T-helper 17 cell (primary cell): ENCODE data around the gene ABHD17A. TPM values are rescaled to one million over a fixed set of nuclear protein-coding genes. Genes with fewer than 3 reads are reported as not detected.

Experiments
- ATAC-seq: fragments of 150-1000 bp; cut with Tn5 transposase; 2 replicates; pipeline ENCODE4 v1.10.0; 2021; ENCODE audit warnings: mild to moderate bottlenecking, moderate library complexity
- DNase-seq, 3 donors: peaks; one replicate each; pipeline versions ENCODE4 v3.0.0 to v3.0.0-alpha.2; 2020 to 2021
- H3K9me3 ChIP-seq: one replicate; pipeline ENCODE4 v1.7.0; 2013; ENCODE audit warnings: low read length, mild to moderate bottlenecking; ENCODE audit not compliant: control insufficient read depth, poor library complexity, severe bottlenecking
- H3K27ac Mint-ChIP-seq: one replicate; pipeline ENCODE4 v1.8.0; 2022; ENCODE audit warnings: mild to moderate bottlenecking, moderate library complexity, mixed read lengths
- H3K27me3 Mint-ChIP-seq: one replicate; pipeline ENCODE4 v1.8.0; 2022; ENCODE audit warnings: mixed read lengths
- H3K36me3 Mint-ChIP-seq: one replicate; pipeline ENCODE4 v1.8.0; 2022; ENCODE audit warnings: low read depth, mixed read lengths
- H3K4me1 Mint-ChIP-seq: one replicate; pipeline ENCODE4 v1.8.0; 2022; ENCODE audit warnings: mild to moderate bottlenecking, mixed read lengths
- H3K4me3 Mint-ChIP-seq: one replicate; pipeline ENCODE4 v1.8.0; 2022; ENCODE audit warnings: mild to moderate bottlenecking, moderate library complexity, mixed read lengths
- total RNA-seq, 4 donors: library from RNA in 2 of 4; stranded (reverse) in 2 of 4; gene quantifications; one replicate each; pipeline ENCODE4 v1.2.3 and lab custom pipeline; 2022 to 2026

Gene ABHD17A
- total RNA-seq, 2 donors from 2014 or later, result 121 to 125 TPM

GRCh38 chr19:1862424-1863327 is 22.6 kb downstream of the ABHD17A start:
- Mint-ChIP-seq H3K4me1 (peaks cover 25% of the 10 kb centered on the region), H3K27me3 (no peaks in the 10 kb centered on the region), H3K27ac (peak overlapping the region; percentile 96), H3K4me3 (peak overlapping the region; percentile 98), H3K36me3 (no peaks in the 10 kb centered on the region)
- H3K9me3 ChIP-seq, result no peaks in the 10 kb centered on the region
- ATAC-seq (no peak), DNase-seq (peak; percentile 64 to 69 (median 65))

- peak overlapping the region; percentile 96 for H3K27ac Mint-ChIP-seq
- H3K4me3 Mint-ChIP-seq, result peak overlapping the region; percentile 98
- ATAC-seq (no peak), DNase-seq (no peak)
- no peaks in the 10 kb centered on the region for H3K27me3 Mint-ChIP-seq
- peaks cover 25% of the 10 kb centered on the region for H3K4me1 Mint-ChIP-seq
- H3K36me3 Mint-ChIP-seq, result no peaks in the 10 kb centered on the region
- H3K9me3 ChIP-seq, result no peaks in the 10 kb centered on the region
These were observed 23.2 kb downstream of the ABHD17A start for GRCh38 chr19:1862068-1862423.

GRCh38 chr19:1861599-1862031 is 23.7 kb downstream of the ABHD17A start:
- H3K4me1 Mint-ChIP-seq, result peaks cover 25% of the 10 kb centered on the region
- no peaks in the 10 kb centered on the region for H3K27me3 Mint-ChIP-seq
- no peak for DNase-seq
- no peaks in the 10 kb centered on the region for H3K9me3 ChIP-seq
- peak overlapping the region; percentile 96 for H3K27ac Mint-ChIP-seq
- H3K4me3 Mint-ChIP-seq, result peak overlapping the region; percentile 98
- ATAC-seq, result no peak
- H3K36me3 Mint-ChIP-seq, result no peaks in the 10 kb centered on the region

- DNase-seq, result no peak
- ATAC-seq, result no peak
- Mint-ChIP-seq H3K27me3 (no peaks in the 10 kb centered on the region), H3K4me3 (peak overlapping the region; percentile 98), H3K36me3 (no peaks in the 10 kb centered on the region), H3K4me1 (peaks cover 28% of the 10 kb centered on the region), H3K27ac (peak overlapping the region; percentile 96)
- H3K9me3 ChIP-seq, result no peaks in the 10 kb centered on the region
These were observed 24.3 kb downstream of the ABHD17A start for GRCh38 chr19:1860821-1861598.

- H3K9me3 ChIP-seq, result no peaks in the 10 kb centered on the region
- no peak for ATAC-seq
- H3K4me1 Mint-ChIP-seq, result peaks cover 33% of the 10 kb centered on the region
- H3K36me3 Mint-ChIP-seq, result no peaks in the 10 kb centered on the region
- H3K4me3 Mint-ChIP-seq, result peak overlapping the region; percentile 98
- DNase-seq, result peak; percentile 45 to 62 (median 57)
- peak overlapping the region; percentile 96 for H3K27ac Mint-ChIP-seq
- H3K27me3 Mint-ChIP-seq, result no peaks in the 10 kb centered on the region
These were observed 25.1 kb downstream of the ABHD17A start for GRCh38 chr19:1860042-1860775.

- peak overlapping the region; percentile 75 for H3K4me3 Mint-ChIP-seq
- DNase-seq, result no peak
- no peaks in the 10 kb centered on the region for H3K27me3 Mint-ChIP-seq
- peak overlapping the region; percentile 96 for H3K27ac Mint-ChIP-seq
- H3K4me1 Mint-ChIP-seq, result peaks cover 39% of the 10 kb centered on the region
- no peaks in the 10 kb centered on the region for H3K36me3 Mint-ChIP-seq
- no peak for ATAC-seq
- no peaks in the 10 kb centered on the region for H3K9me3 ChIP-seq
These were observed 25.9 kb downstream of the ABHD17A start for GRCh38 chr19:1859331-1859781.

- peaks cover 41% of the 10 kb centered on the region for H3K4me1 Mint-ChIP-seq
- peak overlapping the region; percentile 96 for H3K27ac Mint-ChIP-seq
- no peaks in the 10 kb centered on the region for H3K9me3 ChIP-seq
- ATAC-seq, result no peak
- no peaks in the 10 kb centered on the region for H3K27me3 Mint-ChIP-seq
- no peaks in the 10 kb centered on the region for H3K36me3 Mint-ChIP-seq
- no peak for DNase-seq
- peak overlapping the region; percentile 56 for H3K4me3 Mint-ChIP-seq
These were observed 26.7 kb downstream of the ABHD17A start for GRCh38 chr19:1858412-1859081.

- Mint-ChIP-seq H3K27ac (peak overlapping the region; percentile 96), H3K4me1 (peaks cover 46% of the 10 kb centered on the region), H3K4me3 (peak overlapping the region; percentile 73), H3K27me3 (no peaks in the 10 kb centered on the region), H3K36me3 (no peaks in the 10 kb centered on the region)
- no peak for DNase-seq
- no peak for ATAC-seq
- no peaks in the 10 kb centered on the region for H3K9me3 ChIP-seq
These were observed 27.5 kb downstream of the ABHD17A start for GRCh38 chr19:1857648-1858326.

GRCh38 chr19:1856698-1857603 is 28.3 kb downstream of the ABHD17A start:
- Mint-ChIP-seq H3K36me3 (no peaks in the 10 kb centered on the region), H3K27ac (peak overlapping the region; percentile 96), H3K4me3 (peak overlapping the region; percentile 92), H3K4me1 (peaks cover 46% of the 10 kb centered on the region), H3K27me3 (no peaks in the 10 kb centered on the region)
- H3K9me3 ChIP-seq, result no peaks in the 10 kb centered on the region
- DNase-seq (peak in 1 of 3 donors; percentile 28), ATAC-seq (peak; percentile 9)

GRCh38 chr19:1856345-1856697 is 29.0 kb downstream of the ABHD17A start:
- peaks cover 41% of the 10 kb centered on the region for H3K4me1 Mint-ChIP-seq
- H3K9me3 ChIP-seq, result no peaks in the 10 kb centered on the region
- H3K27ac Mint-ChIP-seq, result peak overlapping the region; percentile 81
- no peak for DNase-seq
- H3K27me3 Mint-ChIP-seq, result no peaks in the 10 kb centered on the region
- H3K36me3 Mint-ChIP-seq, result no peaks in the 10 kb centered on the region
- no peak for ATAC-seq
- H3K4me3 Mint-ChIP-seq, result peak overlapping the region; percentile 92

- Mint-ChIP-seq H3K4me3 (peak overlapping the region; percentile 92), H3K27me3 (no peaks in the 10 kb centered on the region), H3K36me3 (no peaks in the 10 kb centered on the region), H3K4me1 (peaks cover 41% of the 10 kb centered on the region), H3K27ac (peak overlapping the region; percentile 81)
- no peaks in the 10 kb centered on the region for H3K9me3 ChIP-seq
- DNase-seq (no peak), ATAC-seq (peak; percentile 14)
These were observed 29.5 kb downstream of the ABHD17A start for GRCh38 chr19:1855828-1856255.
